Measurements from ENCODE around the gene TBKBP1.

The TBKBP1 gene

DNA sequence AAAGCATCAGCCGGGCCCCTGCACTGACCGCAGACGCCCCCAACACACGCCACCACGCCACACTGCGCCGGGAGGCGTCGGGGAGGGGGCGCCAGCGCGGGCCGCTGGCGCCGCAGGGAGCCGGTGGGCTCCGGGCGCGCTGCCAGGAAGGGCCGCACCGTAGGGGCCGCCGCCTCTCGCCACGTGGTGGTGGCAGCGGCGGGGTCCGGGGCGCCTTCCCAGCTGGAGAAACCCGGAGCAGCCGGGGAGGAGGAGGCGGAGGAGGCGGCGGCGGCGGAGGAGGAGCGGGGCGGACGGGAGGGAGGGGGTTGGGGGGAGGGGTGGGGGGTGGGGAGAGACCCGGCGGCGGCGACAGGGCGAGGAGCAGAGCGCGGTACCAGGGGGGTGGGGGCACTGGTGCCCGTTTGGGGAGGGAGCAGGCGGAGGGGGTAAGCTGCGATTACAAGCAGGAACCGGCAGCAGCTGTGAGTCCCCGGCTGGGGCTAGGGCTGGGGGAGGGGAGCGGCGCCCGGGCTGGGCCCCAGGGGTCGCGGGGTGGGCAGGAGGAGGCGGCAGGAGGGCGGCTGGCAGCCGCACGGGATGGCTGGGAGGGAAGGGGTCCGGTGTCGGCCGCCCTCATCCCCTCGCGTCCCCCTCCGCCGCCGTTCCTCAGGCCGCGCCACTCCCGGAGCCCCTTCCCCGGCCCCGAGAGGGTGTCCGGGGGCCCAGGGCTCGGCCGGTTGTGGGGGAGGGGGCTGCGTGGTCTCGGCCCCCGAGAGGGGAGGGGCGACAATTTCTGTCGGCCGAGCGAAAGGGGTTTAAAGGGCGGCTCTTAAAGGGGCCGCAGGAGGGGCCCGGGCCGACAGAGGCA is at the start of gene TBKBP1:
TSS of gene TBKBP1 (plus strand) at position 431 of the 850 bp plus-strand sequence. CDS start 1,952 bp downstream, outside the sequence.
- no peak for TF ChIP-seq CTCF (IDR thresholded peaks at IDR 0.05; ENCODE audit: borderline replicate concordance, insufficient read depth, low read depth, low read length)
- H3K4me3 ChIP-seq (ENCODE audit: low read depth, low read length), result peak within 1 kb of the TSS; percentile 19

DNA sequence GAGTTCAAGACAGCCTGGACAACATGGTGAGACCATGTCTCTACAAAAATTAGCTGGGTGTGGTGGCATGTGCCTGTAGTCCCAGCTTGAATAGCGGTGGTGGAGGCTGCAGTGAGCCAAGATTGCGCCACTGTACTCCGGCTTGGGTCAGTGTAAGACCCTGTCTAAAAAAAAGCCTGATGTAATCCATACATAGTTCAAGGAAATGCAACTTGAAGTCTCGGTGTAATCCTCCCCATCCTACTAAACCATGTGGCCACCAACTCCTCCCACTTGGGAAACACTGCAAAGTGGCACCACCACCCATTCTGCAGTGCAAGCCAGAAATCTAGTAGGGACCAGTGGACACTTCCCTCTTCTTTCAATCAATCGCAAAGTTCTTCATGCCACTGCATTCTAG is 49.6 kb upstream of the TBKBP1 start:
- no peak overlapping the region for H3K4me3 ChIP-seq (ENCODE audit: low read depth, low read length)
- no peak for TF ChIP-seq CTCF (IDR thresholded peaks at IDR 0.05; ENCODE audit: borderline replicate concordance, insufficient read depth, low read depth, low read length)

GRCh38 chr17:47649153-47649971 is 44.6 kb upstream of the TBKBP1 start, which contains the start of gene KPNB1:
KPNB1 (plus strand) TSS chr17:47649919; CDS start chr17:47650245, 326 bp downstream.
- TF ChIP-seq CTCF (IDR thresholded peaks at IDR 0.05; ENCODE audit: borderline replicate concordance, insufficient read depth, low read depth, low read length), result no peak
- peak within 1 kb of the TSS; percentile 79 for H3K4me3 ChIP-seq (ENCODE audit: low read depth, low read length)

GRCh38 chr17:47649972-47650524 is 43.9 kb upstream of the TBKBP1 start:
- H3K4me3 ChIP-seq (ENCODE audit: low read depth, low read length), result peak overlapping the region; percentile 79
- no peak for TF ChIP-seq CTCF (IDR thresholded peaks at IDR 0.05; ENCODE audit: borderline replicate concordance, insufficient read depth, low read depth, low read length)

DNA sequence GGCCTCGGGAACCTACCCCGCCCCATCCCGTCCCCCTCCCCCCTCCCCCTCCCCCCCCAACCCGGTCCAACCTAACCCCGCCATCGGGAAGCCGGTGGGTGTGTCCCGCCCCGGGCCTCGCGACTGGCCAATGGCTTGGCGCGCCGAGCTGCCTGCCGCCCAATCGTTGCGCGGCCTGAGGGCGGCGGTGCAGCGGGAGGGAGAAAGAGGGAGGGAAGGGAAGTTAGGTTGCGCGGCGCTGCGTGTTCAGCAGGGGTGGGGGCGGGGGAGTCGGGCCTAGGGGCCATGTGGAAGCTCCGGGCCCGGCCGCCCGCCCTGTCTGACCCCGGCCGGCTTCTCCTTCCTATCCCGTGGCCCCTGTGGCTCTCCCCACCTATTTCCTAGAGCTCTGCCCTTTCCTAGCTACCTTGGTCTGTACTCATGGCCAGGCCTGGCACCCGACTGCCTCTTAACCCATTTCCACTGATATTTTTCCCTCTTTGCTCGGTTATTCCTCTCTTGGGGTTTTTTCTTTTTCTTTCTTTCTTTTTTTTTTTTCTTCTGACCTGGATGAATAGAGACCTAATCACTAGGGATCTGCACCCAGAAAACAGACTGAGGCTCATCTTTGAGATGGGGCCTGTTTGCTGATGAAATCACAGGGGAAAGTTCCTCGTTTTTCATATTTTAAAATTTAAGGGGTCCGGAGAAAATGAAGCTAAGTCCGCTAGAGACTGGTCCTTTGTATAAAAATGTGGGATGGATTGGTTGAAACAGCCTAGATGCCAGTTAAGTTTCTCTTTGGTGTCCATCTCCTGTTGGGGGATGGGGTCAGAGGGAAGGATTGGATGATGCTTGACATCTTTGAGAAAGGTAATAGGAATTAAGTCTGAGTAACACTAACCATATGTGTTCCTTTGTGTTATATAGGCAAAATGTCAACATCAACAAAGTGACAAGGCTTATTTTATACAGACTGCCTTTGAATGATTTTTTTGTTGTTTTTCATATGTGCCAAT is 43.1 kb upstream of the TBKBP1 start:
- H3K4me3 ChIP-seq (ENCODE audit: low read depth, low read length), result peak overlapping the region; percentile 79
- no peak for TF ChIP-seq CTCF (IDR thresholded peaks at IDR 0.05; ENCODE audit: borderline replicate concordance, insufficient read depth, low read depth, low read length)

GRCh38 chr17:47651704-47652103 is 42.3 kb upstream of the TBKBP1 start:
- TF ChIP-seq CTCF (IDR thresholded peaks at IDR 0.05; ENCODE audit: borderline replicate concordance, insufficient read depth, low read depth, low read length), result no peak
- no peak overlapping the region for H3K4me3 ChIP-seq (ENCODE audit: low read depth, low read length)
